Measurements from ENCODE around the gene RARG. TPM values are rescaled to one million over a fixed set of nuclear protein-coding genes. Genes with fewer than 3 reads are reported as not detected.
A peak's percentile ranks its signal among the peaks of the same experiment; 100 is the strongest.

The RARG gene
- total and polyA plus RNA-seq, 2 of the 8 experiments (the other 6 are each of a cell fraction or from before 2014, with no cell fraction given), result 68.6 to 68.9 TPM

DNA sequence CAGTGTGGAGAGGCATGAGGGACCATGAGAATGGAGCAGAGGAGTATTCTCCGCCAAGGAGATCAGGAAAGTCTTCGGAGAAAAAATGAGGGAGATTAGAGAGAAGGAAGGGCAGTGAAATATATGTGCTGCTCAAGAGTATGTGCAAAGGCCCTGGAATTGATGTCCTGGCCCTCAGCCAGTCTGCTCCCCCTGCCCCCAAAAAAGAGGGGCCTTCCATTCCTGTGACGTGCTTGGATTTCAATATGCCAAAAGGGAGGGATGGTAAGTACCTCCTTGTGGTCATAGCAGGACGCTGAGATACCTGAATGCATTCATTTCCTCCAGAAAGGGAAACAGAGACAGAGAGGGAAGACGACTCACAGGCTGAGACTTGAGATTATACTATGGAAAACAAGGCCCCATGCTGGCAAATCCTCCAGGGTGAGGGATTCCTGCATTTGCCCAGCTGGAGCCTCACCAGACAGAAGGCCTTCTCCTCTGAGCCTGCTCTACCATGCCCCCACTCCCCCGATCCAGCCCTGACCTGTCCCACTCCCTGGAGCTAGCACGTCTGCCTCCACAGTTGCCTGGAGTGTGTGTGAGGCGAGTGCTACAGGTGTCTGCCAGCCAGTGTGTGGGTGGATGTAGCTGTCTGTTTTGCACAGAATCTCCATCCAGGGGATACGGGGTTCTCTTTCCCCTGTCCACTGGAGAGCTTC lies 3.9 kb upstream of the RARG start:
- CTCF ChIA-PET (ENCODE audit: partially characterized antibody), result interaction anchor here (0.6 to 23.5 kb wide), 9 partner anchors 9 to 977 kb away, joined by 3 to 535 read pairs (median 4); partner anchors contain the start of genes ESPL1 and ITGB7
- peak overlapping the region; percentile 12 for H4K5ac ChIP-seq (ENCODE audit: insufficient read length, low read depth, low read length)
- H3K79me1 ChIP-seq (ENCODE audit: low read depth, low read length), result no peaks in the 10 kb centered on the region
- H3K4ac ChIP-seq (replicated peaks; ENCODE audit: insufficient read length, low read depth, low read length), result no peak overlapping the region
- H2BK5ac ChIP-seq (ENCODE audit: low read depth, low read length), result peak overlapping the region; percentile 22; the same call in 1 of the 2 replicates
- H3K4me1 ChIP-seq (replicated peaks in 1 of 4; ENCODE audit: control insufficient read depth in 3 of 4, insufficient read depth in 4 of 4, low read length in 3 of 4), result peaks cover 31 to 50% (median 38%) of the 10 kb centered on the region in 4 experiments
- no peaks in the 10 kb centered on the region for H4K20me1 ChIP-seq (replicated peaks in 1 of 2; ENCODE audit: control insufficient read depth in 1 of 2, insufficient read depth in 2 of 2, low read length in 2 of 2)
- H3K23ac ChIP-seq (ENCODE audit: insufficient read length), result no peak overlapping the region
- peak overlapping the region in 2 of 4 experiments; percentile 9 to 29; a peak in 2 of 8 replicates for H3K4me3 ChIP-seq (ENCODE audit: extremely low read depth in 1 of 4, insufficient read depth in 2 of 4, low read depth in 3 of 4, low read length in 4 of 4)
- no peak overlapping the region for H4K91ac ChIP-seq (replicated peaks; ENCODE audit: insufficient read length, low read length)
- H3K27ac ChIP-seq (ENCODE audit: low read depth, low read length), result peak overlapping the region; percentile 11; the same call in 1 of the 2 replicates
- H2BK120ac ChIP-seq (replicated peaks; ENCODE audit: low read depth, low read length), result no peak overlapping the region
- peak overlapping the region; percentile 53 to 92; a peak in 3 of 4 replicates for H3K4me2 ChIP-seq (ENCODE audit: insufficient read depth in 1 of 2, low read depth in 2 of 2, low read length in 2 of 2)
- H4K8ac ChIP-seq (ENCODE audit: extremely low read depth, insufficient read depth, low read length), result no peak overlapping the region
- no peak for FAIRE-seq
- H3K79me2 ChIP-seq (ENCODE audit: control insufficient read depth in 1 of 2, insufficient read depth in 2 of 2, low read length in 2 of 2), result peaks cover 0 to 5% of the 10 kb centered on the region in 2 experiments; a peak in 1 of 4 replicates
- WGBS, 2 experiments (ENCODE audit: extremely low coverage in 1 of 2, insufficient coverage in 1 of 2, insufficient read length in 1 of 2, insufficient replicate concordance in 2 of 2, low coverage in 1 of 2, low lambda C conversion rate in 2 of 2, missing lambda C conversion rate in 1 of 2), result 42% methylated on average over 8 of the region's 9 CpGs; no CpG with 5 or more reads in 1 of the 2 experiments
- no peak overlapping the region for H3K56ac ChIP-seq (replicated peaks; ENCODE audit: insufficient read length, low read depth, low read length)
- POLR2A ChIA-PET (ENCODE audit: partially characterized antibody), result interaction anchor here (0.8 to 1.8 kb wide), 5 partner anchors 11 to 143 kb away, joined by 3 to 8 read pairs (median 5); partner anchors contain the start of gene ESPL1
- DNase-seq (ENCODE audit: low read depth in 1 of 2, low spot score in 2 of 2), result peak in 1 of 2 experiments; percentile 56
- H3K36me3 ChIP-seq (ENCODE audit: control insufficient read depth in 2 of 4, insufficient read depth in 4 of 4, low read length in 3 of 4), result no peaks in the 10 kb centered on the region
- no peaks in the 10 kb centered on the region for H3K9me3 ChIP-seq (ENCODE audit: insufficient read depth in 2 of 2, low read depth in 1 of 2, low read length in 1 of 2)
- H2BK15ac ChIP-seq (ENCODE audit: low read length), result peak overlapping the region; percentile 89; the same call in 1 of the 2 replicates
- H2BK20ac ChIP-seq (ENCODE audit: low read length), result peak overlapping the region; percentile 24; the same call in 1 of the 2 replicates
- peak overlapping the region; percentile 33 for H3K18ac ChIP-seq (ENCODE audit: extremely low read depth, low read length)
- 0 out of 2 replicates have a peak overlapping the region, but pooled peaks have one; percentile 18 for H2AFZ ChIP-seq (ENCODE audit: low read length)
- H2AK5ac ChIP-seq (ENCODE audit: low read depth, low read length), result no peak overlapping the region
- no peak overlapping the region for H3K14ac ChIP-seq (ENCODE audit: insufficient read length)
- peak overlapping the region; percentile 53; the same call in 1 of the 2 replicates for H2BK12ac ChIP-seq (ENCODE audit: low read depth, low read length)
- H3K23me2 ChIP-seq (ENCODE audit: low read depth, low read length), result peaks cover 11% of the 10 kb centered on the region; the same call in 1 of the 2 replicates
- H3K9ac ChIP-seq (replicated peaks in 1 of 4; ENCODE audit: extremely low read depth in 1 of 4, low read depth in 3 of 4, low read length in 3 of 4), result no peak overlapping the region; a peak in 2 of 7 replicates
- H3K27me3 ChIP-seq (replicated peaks in 1 of 4; ENCODE audit: control insufficient read depth in 3 of 4, extremely low read depth in 1 of 4, insufficient read depth in 3 of 4, low read length in 3 of 4), result no peaks in the 10 kb centered on the region
- no peak for TF ChIP-seq POLR2A (IDR thresholded peaks at IDR 0.05; ENCODE audit: control extremely low read depth in 1 of 2, low read depth in 2 of 2, low read length in 2 of 2)
- no peak for TF ChIP-seq SIRT6 (IDR thresholded peaks at IDR 0.05; ENCODE audit: low read length)
- TF ChIP-seq TCF12 (IDR thresholded peaks at IDR 0.05; ENCODE audit: low read depth, low read length), result 0 out of 2 replicates have a peak, but pooled peaks have one; percentile 4
- TF ChIP-seq CEBPB (IDR thresholded peaks at IDR 0.05; ENCODE audit: low read depth, low read length), result no peak
- TF ChIP-seq SIN3A (conservative IDR thresholded peaks at IDR 0.05 in 1 of 2, IDR thresholded peaks at IDR 0.05 in 1 of 2; ENCODE audit: low read depth in 1 of 2, low read length in 2 of 2), result 0 out of 4 replicates have a peak, but pooled peaks of 1 of the 2 experiments have one; percentile 41
- no peak for TF ChIP-seq TBP (IDR thresholded peaks at IDR 0.05; ENCODE audit: low read depth, low read length)
- TF ChIP-seq KDM4A (IDR thresholded peaks at IDR 0.05; ENCODE audit: low read depth, low read length, severe bottlenecking), result no peak
- no peak for TF ChIP-seq NANOG (IDR thresholded peaks at IDR 0.05; ENCODE audit: insufficient read depth, low read depth, low read length, poor library complexity, severe bottlenecking)
- no peak for TF ChIP-seq KDM5A (IDR thresholded peaks at IDR 0.05; ENCODE audit: low read length)
- TF ChIP-seq SP1 (IDR thresholded peaks at IDR 0.05; ENCODE audit: low read depth, low read length), result 0 out of 2 replicates have a peak, but pooled peaks have one; percentile 10
- no peak for TF ChIP-seq SRF (IDR thresholded peaks at IDR 0.05; ENCODE audit: low read depth, low read length)
- no peak for TF ChIP-seq SP4 (IDR thresholded peaks at IDR 0.05; ENCODE audit: low read length)
- no peak for TF ChIP-seq SIX5 (IDR thresholded peaks at IDR 0.05; ENCODE audit: low read depth, low read length)
